Esophagus squamous epithelium (tissue), 5 donors: Measurements from ENCODE around the gene KMT2A. TPM values are rescaled to one million over a fixed set of nuclear protein-coding genes. Genes with fewer than 3 reads are reported as not detected.

Source experiments
- DNase-seq: peaks from one replicate; lab custom pipeline; 2025; lab: John Stamatoyannopoulos, UW
- H3K27ac ChIP-seq, 4 donors: fragments of 200-600 bp; sonication (generic); one replicate each; pipeline ENCODE4 v1.5.1; 2016 to 2019; ENCODE audit warnings: mild to moderate bottlenecking in 1 of 4
- H3K27me3 ChIP-seq, 4 donors: fragments of 200-600 bp; sonication (generic); 1 replicate in 3 of 4; 2 replicates in 1 of 4; pipeline versions ENCODE4 v1.5.1 to v1.6.0; 2017 to 2021; ENCODE audit warnings: antibody characterized with exemption in 1 of 4
- H3K36me3 ChIP-seq, 3 donors: fragments of 200-600 bp; sonication (generic); one replicate each; pipeline ENCODE4 v1.5.1; 2016 to 2019
- H3K4me1 ChIP-seq, 3 donors: fragments of 200-600 bp; sonication (generic); one replicate each; pipeline ENCODE4 v1.5.1; 2017 to 2019
- H3K4me3 ChIP-seq, 4 donors: fragments of 200-600 bp; sonication (generic); 1 replicate in 3 of 4; 2 replicates in 1 of 4; pipeline ENCODE4 v1.5.1; 2016 to 2019; ENCODE audit warnings: mild to moderate bottlenecking in 2 of 4, moderate library complexity in 1 of 4
- H3K9me3 ChIP-seq, 3 donors: fragments of 200-600 bp; sonication (generic); one replicate each; pipeline ENCODE4 v1.5.1; 2016 to 2019
- CTCF ChIP-seq, 6 experiments: fragments of 450-650 bp in 4 of 6; fragments of 200-600 bp in 2 of 6; sonication (generic) in 2 of 6; IDR thresholded peaks; one replicate each; pipeline ENCODE4 v1.5.1; 2016 to 2019; ENCODE audit warnings: antibody characterized with exemption in 6 of 6, mild to moderate bottlenecking in 4 of 6, moderate library complexity in 4 of 6
- POLR2A ChIP-seq, 4 donors: fragments of 450-650 bp; IDR thresholded peaks; one replicate each; pipeline ENCODE4 v1.6.1; 2017; ENCODE audit warnings: antibody characterized with exemption in 4 of 4, mild to moderate bottlenecking in 4 of 4, moderate library complexity in 3 of 4
- WGBS, 2 donors: methylation state at CpG; one replicate each; pipeline ENCODE4 v1.1.5; 2018; 5-methylcytosine and 5-hydroxymethylcytosine counted together
- intact Hi-C: fragments of 100-400 bp; cut with DNase I; formaldehyde crosslinking; loops from one replicate; pipeline ENCODE4 v1.15.0; 2022
- total RNA-seq, 4 donors: library from RNA; depleted of rRNA; stranded (reverse); fragments of >200 nt; gene quantifications; one replicate each; pipeline ENCODE4 v1.1.0, GENCODE V29; 2016
- donor health status: DM: yes; HTN: yes; CAD: no.

KMT2A gene
- total RNA-seq, 4 donors from 2014 or later, result 22.0 to 54.0 (median 29.0) TPM

DNA sequence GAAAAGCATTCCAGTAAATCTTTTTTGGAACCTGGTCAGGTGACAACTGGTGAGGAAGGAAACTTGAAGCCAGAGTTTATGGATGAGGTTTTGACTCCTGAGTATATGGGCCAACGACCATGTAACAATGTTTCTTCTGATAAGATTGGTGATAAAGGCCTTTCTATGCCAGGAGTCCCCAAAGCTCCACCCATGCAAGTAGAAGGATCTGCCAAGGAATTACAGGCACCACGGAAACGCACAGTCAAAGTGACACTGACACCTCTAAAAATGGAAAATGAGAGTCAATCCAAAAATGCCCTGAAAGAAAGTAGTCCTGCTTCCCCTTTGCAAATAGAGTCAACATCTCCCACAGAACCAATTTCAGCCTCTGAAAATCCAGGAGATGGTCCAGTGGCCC is 66.9 kb downstream of the KMT2A start:
- intact Hi-C loops, result no loop called here
- Histone ChIP-seq H3K27me3 (no peaks in the 10 kb centered on the region), H3K36me3 (peaks cover 37 to 100% (median 75%) of the 10 kb centered on the region in 3 donors), H3K27ac (no peak overlapping the region), H3K9me3 (no peaks in the 10 kb centered on the region), H3K4me3 (no peak overlapping the region), H3K4me1 (no peaks in the 10 kb centered on the region)
- 67 to 86% methylated on average over 3 of the region's 3 CpGs for WGBS, 2 donors
- no peak for DNase-seq
- no peak for TF ChIP-seq POLR2A (IDR thresholded peaks at IDR 0.05)
- no peak for TF ChIP-seq CTCF (IDR thresholded peaks at IDR 0.05)

DNA sequence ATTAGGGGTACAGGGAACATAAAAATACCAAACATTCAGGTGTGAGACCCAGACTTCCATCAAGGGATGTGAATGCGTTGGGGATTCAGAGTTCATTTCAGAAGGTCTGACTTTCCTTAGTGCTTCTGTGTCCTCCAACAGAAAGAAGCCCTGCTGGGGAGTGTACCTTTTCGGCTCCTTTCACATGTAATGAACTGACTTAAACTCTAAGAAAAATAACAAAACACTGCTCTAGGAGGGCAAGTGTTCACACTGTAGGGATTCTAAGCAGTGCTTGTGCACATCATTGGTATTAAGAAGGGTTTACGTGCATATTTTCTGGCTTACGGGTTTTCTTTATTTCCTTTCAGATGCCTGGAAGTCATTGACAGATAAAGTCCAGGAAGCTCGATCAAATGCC is 75.3 kb downstream of the KMT2A start:
- H3K27ac ChIP-seq, result no peak overlapping the region
- no peaks in the 10 kb centered on the region for H3K27me3 ChIP-seq
- no peaks in the 10 kb centered on the region for H3K4me1 ChIP-seq
- H3K36me3 ChIP-seq, result peaks cover 12 to 100% (median 57%) of the 10 kb centered on the region in 3 donors
- intact Hi-C loops, result no loop called here
- no peaks in the 10 kb centered on the region for H3K9me3 ChIP-seq
- 85 to 94% methylated on average over 5 of the region's 5 CpGs for WGBS, 2 donors
- no peak for DNase-seq
- H3K4me3 ChIP-seq, result no peak overlapping the region
- no peak for TF ChIP-seq CTCF (IDR thresholded peaks at IDR 0.05)
- no peak for TF ChIP-seq POLR2A (IDR thresholded peaks at IDR 0.05)

- H3K36me3 ChIP-seq, result peaks cover 4 to 100% (median 47%) of the 10 kb centered on the region in 3 donors
- no peak overlapping the region for H3K4me3 ChIP-seq
- no peaks in the 10 kb centered on the region for H3K27me3 ChIP-seq
- intact Hi-C loops, result no loop called here
- no peak for DNase-seq
- no peaks in the 10 kb centered on the region for H3K9me3 ChIP-seq
- no peak for TF ChIP-seq POLR2A (IDR thresholded peaks at IDR 0.05)
- TF ChIP-seq CTCF (IDR thresholded peaks at IDR 0.05), result no peak
- H3K4me1 ChIP-seq, result no peaks in the 10 kb centered on the region
- no peak overlapping the region for H3K27ac ChIP-seq
- 77 to 84% methylated on average over 7 of the region's 7 CpGs for WGBS, 2 donors
Observed at GRCh38 chr11:118514103-118514502, 77.8 kb downstream of the KMT2A start.

GRCh38 chr11:118519549-118519948 is 83.3 kb downstream of the KMT2A start:
- no peak overlapping the region for H3K27ac ChIP-seq
- DNase-seq, result no peak
- H3K27me3 ChIP-seq, result no peaks in the 10 kb centered on the region
- peaks cover 15 to 100% (median 41%) of the 10 kb centered on the region in 3 donors for H3K36me3 ChIP-seq
- H3K4me3 ChIP-seq, result no peak overlapping the region
- no peaks in the 10 kb centered on the region for H3K4me1 ChIP-seq
- H3K9me3 ChIP-seq, result no peaks in the 10 kb centered on the region
- WGBS, 2 donors, result 83 to 87% methylated on average over 6 of the region's 6 CpGs
- TF ChIP-seq CTCF (IDR thresholded peaks at IDR 0.05), result no peak
- no peak for TF ChIP-seq POLR2A (IDR thresholded peaks at IDR 0.05)
- intact Hi-C loops, result no loop called here

- TF ChIP-seq CTCF (IDR thresholded peaks at IDR 0.05), result no peak
- TF ChIP-seq POLR2A (IDR thresholded peaks at IDR 0.05), result no peak
- Histone ChIP-seq H3K27ac (no peak overlapping the region), H3K4me3 (no peak overlapping the region), H3K4me1 (peaks cover 0 to 6% (median 0%) of the 10 kb centered on the region in 3 donors), H3K36me3 (peaks cover 15 to 85% (median 33%) of the 10 kb centered on the region in 3 donors), H3K9me3 (no peaks in the 10 kb centered on the region), H3K27me3 (no peaks in the 10 kb centered on the region)
- 67 to 80% methylated on average over 7 to 13 of the region's 13 CpGs for WGBS, 2 donors
- DNase-seq, result no peak
- intact Hi-C loops, result no loop called here
Observed at GRCh38 chr11:118521892-118522311, 85.6 kb downstream of the KMT2A start.
